Stimulated activated CD4-positive, alpha-beta T cell treated with anti-CD3 and anti-CD28 coated beads, Interleukin-15, amount 100 ng/mL, for 48 hours (primary cell): Measurements from ENCODE around the gene B3GNT3.
"Not testable (repeated sequence)": the region's sequence is repeated elsewhere in the genome, so short reads cannot be mapped to it uniquely, and the experiment has no call there.

Source experiments
- DNase-seq, 2 donors: peaks; one replicate each; pipeline ENCODE4 v3.0.0-alpha.2; 2020; ENCODE audit warnings: low read depth in 2 of 2

Gene B3GNT3

GRCh38 chr19:17796838-17797423 is 2.0 kb downstream of the B3GNT3 start:
- DNase-seq, result no peak

GRCh38 chr19:17797424-17798201 is 2.7 kb downstream of the B3GNT3 start:
- peak; percentile 66 to 73 for DNase-seq

- DNase-seq, result not testable (repeated sequence)
These were observed 3.7 kb downstream of the B3GNT3 start for GRCh38 chr19:17798599-17798998.

GRCh38 chr19:17802137-17802858 is 7.4 kb downstream of the B3GNT3 start:
- no peak for DNase-seq

GRCh38 chr19:17803264-17803896 is 8.4 kb downstream of the B3GNT3 start:
- no peak for DNase-seq

- DNase-seq, result no peak
These were observed 10.5 kb downstream of the B3GNT3 start for GRCh38 chr19:17805427-17805826.

GRCh38 chr19:17806945-17807344 is 12.0 kb downstream of the B3GNT3 start:
- no peak for DNase-seq

GRCh38 chr19:17807731-17808316 is 12.9 kb downstream of the B3GNT3 start:
- no peak for DNase-seq

- DNase-seq, result no peak
These were observed 16.2 kb downstream of the B3GNT3 start for GRCh38 chr19:17811103-17811502.

GRCh38 chr19:17811681-17812080 is 16.7 kb downstream of the B3GNT3 start:
- no peak for DNase-seq

GRCh38 chr19:17812099-17812498 is 17.2 kb downstream of the B3GNT3 start:
- no peak for DNase-seq

GRCh38 chr19:17817668-17818363 is 22.9 kb downstream of the B3GNT3 start:
- DNase-seq, result no peak

GRCh38 chr19:17821190-17821589 is 26.3 kb downstream of the B3GNT3 start, which contains the start of gene INSL3:
Gene INSL3, minus strand, starts transcription at chr19:17821519. Its CDS starts 13 bp downstream, at chr19:17821506.
- DNase-seq, result no peak

GRCh38 chr19:17824339-17824738 is 29.4 kb downstream of the B3GNT3 start:
- no peak for DNase-seq

GRCh38 chr19:17826508-17827056 is 31.6 kb downstream of the B3GNT3 start:
- no peak for DNase-seq

GRCh38 chr19:17829855-17830566 is 35.1 kb downstream of the B3GNT3 start:
- no peak for DNase-seq

- peak; percentile 64 to 65 for DNase-seq
These were observed 35.9 kb downstream of the B3GNT3 start for GRCh38 chr19:17830567-17831418.

GRCh38 chr19:17831419-17831888 is 36.5 kb downstream of the B3GNT3 start:
- DNase-seq, result no peak
